SK-N-SH (cell line): ENCODE data around the gene PPP4R3A. TPM values are rescaled to one million over a fixed set of nuclear protein-coding genes. Genes with fewer than 3 reads are reported as not detected.
"Not testable (repeated sequence)": the region's sequence is repeated elsewhere in the genome, so short reads cannot be mapped to it uniquely, and the experiment has no call there.

ENCODE experiments used
- CTCF ChIA-PET: fragments of 300-600, 350-600 bp; formaldehyde crosslinking; extraction: SDS; loops from one replicate; lab custom pipeline; 2021; lab: Yijun Ruan, JAX
- POLR2A ChIA-PET: fragments of 350-600 bp; sonication (Branson Sonifier 250); formaldehyde crosslinking; extraction: SDS; loops from one replicate; lab custom pipeline; 2020; ENCODE audit warnings: antibody characterized with exemption, inconsistent platforms; lab: Yijun Ruan, JAX
- DNase-seq: peaks from one replicate; pipeline ENCODE4 v3.0.0; 2012
- H2AFZ ChIP-seq: fragments of 200-600 bp; sonication (generic); 2 replicates; pipeline ENCODE4 v1.8.1; 2016; ENCODE audit warnings: antibody characterized with exemption, mild to moderate bottlenecking, low read depth
- H3F3A ChIP-seq: fragments of 200-600 bp; sonication (generic); replicated peaks from 2 replicates; pipeline ENCODE3; 2016; ENCODE audit warnings: antibody characterized with exemption, mild to moderate bottlenecking; ENCODE audit not compliant: insufficient read depth
- H3K27ac ChIP-seq, 2 experiments: fragments of 200-500 bp in 1 of 2; fragments of 200-600 bp in 1 of 2; sonication (Bioruptor generic) in 1 of 2; sonication (generic), shearing (Covaris generic) in 1 of 2; 2 replicates each; pipeline versions ENCODE4 v1.5.1 to v1.6.1; 2014 to 2016; ENCODE audit warnings: low read depth in 2 of 2, inconsistent platforms in 1 of 2, low read length in 1 of 2, mild to moderate bottlenecking in 1 of 2, mixed read lengths in 1 of 2
- H3K27me3 ChIP-seq: fragments of 200-600 bp; sonication (generic), shearing (Covaris generic); 2 replicates; pipeline ENCODE4 v1.6.1; 2016; ENCODE audit warnings: mixed run types; ENCODE audit not compliant: insufficient read depth
- H3K36me3 ChIP-seq, 2 experiments: fragments of 200-500 bp in 1 of 2; fragments of 200-600 bp in 1 of 2; sonication (Bioruptor generic) in 1 of 2; sonication (generic) in 1 of 2; replicated peaks in 1 of 2; 2 replicates each; pipeline versions ENCODE3 to v1.5.1; 2014 to 2016; ENCODE audit warnings: low read length in 1 of 2, mild to moderate bottlenecking in 1 of 2; ENCODE audit not compliant: insufficient read depth in 2 of 2, control insufficient read depth in 1 of 2
- H3K4me1 ChIP-seq, 2 experiments: fragments of 200-500 bp in 1 of 2; fragments of 200-600 bp in 1 of 2; sonication (Bioruptor generic) in 1 of 2; sonication (generic), shearing (Covaris generic) in 1 of 2; 2 replicates each; pipeline versions ENCODE4 v1.5.1 to v1.6.1; 2014 to 2016; ENCODE audit warnings: low read depth in 1 of 2, low read length in 1 of 2, mixed run types in 1 of 2; ENCODE audit not compliant: insufficient read depth in 2 of 2, control insufficient read depth in 1 of 2
- H3K4me2 ChIP-seq: fragments of 200-600 bp; sonication (generic), shearing (Covaris generic); 2 replicates; pipeline ENCODE4 v1.6.1; 2017; ENCODE audit warnings: mixed run types
- H3K4me3 ChIP-seq, 2 experiments: fragments of 200-500 bp in 1 of 2; fragments of 200-600 bp in 1 of 2; sonication (Bioruptor generic) in 1 of 2; sonication (generic), shearing (Covaris generic) in 1 of 2; 2 replicates each; pipeline versions ENCODE4 v1.5.1 to v1.8.1; 2014 to 2016; ENCODE audit warnings: low read depth in 2 of 2, inconsistent platforms in 1 of 2, low read length in 1 of 2, mild to moderate bottlenecking in 1 of 2, mixed read lengths in 1 of 2, moderate library complexity in 1 of 2
- H3K79me2 ChIP-seq: fragments of 200-600 bp; sonication (generic); 2 replicates; pipeline ENCODE4 v1.8.1; 2017; ENCODE audit warnings: mild to moderate bottlenecking; ENCODE audit not compliant: insufficient read depth
- H3K9ac ChIP-seq: fragments of 200-600 bp; sonication (generic); 2 replicates; pipeline ENCODE4 v1.6.1; 2017; ENCODE audit warnings: mixed run types
- H3K9me2 ChIP-seq: fragments of 200-600 bp; sonication (generic); 2 replicates; pipeline ENCODE4 v1.6.1; 2017; ENCODE audit warnings: mixed run types
- H3K9me3 ChIP-seq: fragments of 200-600 bp; sonication (generic); 2 replicates; pipeline ENCODE4 v1.6.1; 2017; ENCODE audit warnings: mixed run types, mild to moderate bottlenecking, moderate library complexity
- H4K20me1 ChIP-seq: fragments of 200-600 bp; sonication (generic); 2 replicates; pipeline ENCODE4 v1.6.1; 2017; ENCODE audit warnings: mild to moderate bottlenecking, mixed run types; ENCODE audit not compliant: insufficient read depth
- CHD2 ChIP-seq: fragments of 150-350 bp; IDR thresholded peaks from 2 replicates; pipeline ENCODE4 v1.6.1; 2018; ENCODE audit warnings: low read length; ENCODE audit not compliant: partially characterized antibody
- EP300 ChIP-seq, 2 experiments: IDR thresholded peaks; 2 replicates each; pipeline versions ENCODE4 v1.4.0 to v1.6.1; 2012; ENCODE audit warnings: borderline replicate concordance in 1 of 2, low read depth in 1 of 2, low read length in 1 of 2
- MXI1 ChIP-seq: IDR thresholded peaks from 2 replicates; pipeline ENCODE4 v1.6.1; 2012; ENCODE audit warnings: mild to moderate bottlenecking, low read depth, low read length, improper control_type of control experiment
- NFIC ChIP-seq: IDR thresholded peaks from 2 replicates; pipeline ENCODE4 v1.4.0; 2012; ENCODE audit warnings: borderline replicate concordance
- NRF1 ChIP-seq: IDR thresholded peaks from 2 replicates; pipeline ENCODE4 v1.6.1; 2012; ENCODE audit warnings: low read depth, mild to moderate bottlenecking, low read length
- RCOR1 ChIP-seq: fragments of 150-350 bp; IDR thresholded peaks from 2 replicates; pipeline ENCODE4 v1.6.1; 2017; ENCODE audit warnings: antibody characterized with exemption, low read length
- RFX5 ChIP-seq: IDR thresholded peaks from 2 replicates; pipeline ENCODE4 v1.6.1; 2012; ENCODE audit warnings: mild to moderate bottlenecking, improper control_type of control experiment, low read length
- RXRA ChIP-seq: IDR thresholded peaks from 2 replicates; pipeline ENCODE4 v1.4.0; 2012; ENCODE audit warnings: low read depth, mild to moderate bottlenecking, borderline replicate concordance
- SIN3A ChIP-seq: IDR thresholded peaks from 2 replicates; pipeline ENCODE4 v1.6.1; 2012; ENCODE audit warnings: low read depth, mild to moderate bottlenecking, low read length, moderate library complexity, borderline replicate concordance
- SMC3 ChIP-seq: IDR thresholded peaks from 2 replicates; pipeline ENCODE4 v1.6.1; 2012; ENCODE audit warnings: low read depth, low read length, improper control_type of control experiment
- TAF1 ChIP-seq: IDR thresholded peaks from 2 replicates; pipeline ENCODE4 v1.6.1; 2012; ENCODE audit warnings: low read depth, mild to moderate bottlenecking, low read length, moderate library complexity, borderline replicate concordance
- YY1 ChIP-seq: IDR thresholded peaks from 2 replicates; pipeline ENCODE4 v1.4.0; 2012; ENCODE audit warnings: low read depth, mild to moderate bottlenecking
- WGBS: methylation state at CpG from one replicate; pipeline ENCODE4 v1.1.6; 2017; ENCODE audit warnings: low lambda C conversion rate; 5-methylcytosine and 5-hydroxymethylcytosine counted together
- polyA plus RNA-seq, 3 experiments: library from polyadenylated mRNA; depleted of rRNA; stranded (reverse); fragments of >200 nt; gene quantifications; 2 replicates each; pipeline ENCODE4 v1.2.3, GENCODE V29; 2012
- TF ChIP-seq, protein P1 (sequence below): fragments of 150-350 bp; IDR thresholded peaks from 2 replicates; pipeline ENCODE4 v1.6.1; 2017; ENCODE audit warnings: antibody characterized with exemption, low read length, low read depth, borderline replicate concordance
- TF ChIP-seq, protein P2 (sequence below): IDR thresholded peaks from 2 replicates; pipeline ENCODE4 v1.4.0; 2012; ENCODE audit warnings: low read depth, borderline replicate concordance
- TF ChIP-seq, protein P3 (sequence below): IDR thresholded peaks from 2 replicates; pipeline ENCODE4 v1.6.1; 2012; ENCODE audit warnings: mild to moderate bottlenecking, low read depth, low read length, moderate library complexity

Gene PPP4R3A
- polyA plus RNA-seq, 1 of the 3 experiments (the other 2 are of a cell fraction) = 34.9 TPM

DNA sequence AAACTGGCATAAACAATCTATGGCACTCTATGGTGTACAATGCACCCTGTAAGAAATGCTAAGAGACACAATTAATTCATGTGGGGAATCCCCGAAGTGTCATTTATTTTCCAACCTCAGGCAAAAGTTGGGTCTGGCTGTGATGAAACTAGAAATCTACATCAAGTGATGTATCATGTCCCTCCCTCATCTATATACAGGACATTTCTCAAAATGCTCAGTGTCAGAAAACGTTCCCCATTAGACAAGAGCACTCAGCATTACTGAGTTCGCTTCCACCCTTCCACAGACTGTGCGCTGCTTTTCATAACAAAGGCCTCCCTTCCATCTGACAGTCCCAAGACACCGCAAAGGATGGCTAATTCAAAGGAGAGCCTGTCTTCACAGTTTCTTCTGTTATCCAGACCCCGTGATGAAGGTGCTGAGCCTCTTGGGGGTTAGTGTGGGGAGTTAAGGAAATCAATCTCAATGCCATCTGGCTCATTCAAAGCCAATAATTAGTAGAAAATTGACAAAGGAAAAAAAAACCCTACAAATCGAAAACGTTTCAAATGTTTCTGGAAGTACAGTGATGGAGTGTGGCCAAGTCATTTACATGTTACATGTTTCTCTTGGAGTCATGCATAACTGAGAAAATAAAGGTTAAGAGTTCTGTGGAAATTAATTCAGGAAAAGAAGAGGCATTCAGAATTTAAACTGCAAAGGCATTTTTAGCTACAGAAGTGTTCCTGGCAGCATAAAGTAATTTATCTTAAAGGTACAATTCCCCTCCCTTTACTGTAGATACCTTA lies 100.0 kb downstream of the PPP4R3A start:
- Histone ChIP-seq H3K9me2 (no peaks in the 10 kb centered on the region), H3K4me3 (no peak overlapping the region), H3K4me2 (no peak overlapping the region), H3K9ac (no peak overlapping the region), H3K9me3 (no peaks in the 10 kb centered on the region), H3F3A (no peaks in the 10 kb centered on the region)
- 66% methylated on average over 8 of the region's 8 CpGs for WGBS
- CTCF ChIA-PET = interaction anchor here (1.4 to 13.5 kb wide), 3 partner anchors 9 to 87 kb away, joined by 3 to 300 read pairs (median 9); no protein-coding TSS in a partner anchor
- no peak for DNase-seq
- TF ChIP-seq MXI1 (no peak), SMC3 (no peak), RCOR1 (no peak), SIN3A (no peak), TAF1 (no peak), EP300 (IDR thresholded peaks at IDR 0.05; ENCODE audit: borderline replicate concordance in 1 of 2, low read depth in 1 of 2, low read length in 1 of 2) (no peak), NRF1 (no peak), YY1 (no peak), CHD2 (no peak), RXRA (no peak), NFIC (no peak), RFX5 (no peak)
- TF ChIP-seq, protein P1, sequence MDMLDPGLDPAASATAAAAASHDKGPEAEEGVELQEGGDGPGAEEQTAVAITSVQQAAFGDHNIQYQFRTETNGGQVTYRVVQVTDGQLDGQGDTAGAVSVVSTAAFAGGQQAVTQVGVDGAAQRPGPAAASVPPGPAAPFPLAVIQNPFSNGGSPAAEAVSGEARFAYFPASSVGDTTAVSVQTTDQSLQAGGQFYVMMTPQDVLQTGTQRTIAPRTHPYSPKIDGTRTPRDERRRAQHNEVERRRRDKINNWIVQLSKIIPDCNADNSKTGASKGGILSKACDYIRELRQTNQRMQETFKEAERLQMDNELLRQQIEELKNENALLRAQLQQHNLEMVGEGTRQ = no peak
- TF ChIP-seq, protein P2, sequence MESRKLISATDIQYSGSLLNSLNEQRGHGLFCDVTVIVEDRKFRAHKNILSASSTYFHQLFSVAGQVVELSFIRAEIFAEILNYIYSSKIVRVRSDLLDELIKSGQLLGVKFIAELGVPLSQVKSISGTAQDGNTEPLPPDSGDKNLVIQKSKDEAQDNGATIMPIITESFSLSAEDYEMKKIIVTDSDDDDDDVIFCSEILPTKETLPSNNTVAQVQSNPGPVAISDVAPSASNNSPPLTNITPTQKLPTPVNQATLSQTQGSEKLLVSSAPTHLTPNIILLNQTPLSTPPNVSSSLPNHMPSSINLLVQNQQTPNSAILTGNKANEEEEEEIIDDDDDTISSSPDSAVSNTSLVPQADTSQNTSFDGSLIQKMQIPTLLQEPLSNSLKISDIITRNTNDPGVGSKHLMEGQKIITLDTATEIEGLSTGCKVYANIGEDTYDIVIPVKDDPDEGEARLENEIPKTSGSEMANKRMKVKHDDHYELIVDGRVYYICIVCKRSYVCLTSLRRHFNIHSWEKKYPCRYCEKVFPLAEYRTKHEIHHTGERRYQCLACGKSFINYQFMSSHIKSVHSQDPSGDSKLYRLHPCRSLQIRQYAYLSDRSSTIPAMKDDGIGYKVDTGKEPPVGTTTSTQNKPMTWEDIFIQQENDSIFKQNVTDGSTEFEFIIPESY = no peak
- TF ChIP-seq, protein P3, sequence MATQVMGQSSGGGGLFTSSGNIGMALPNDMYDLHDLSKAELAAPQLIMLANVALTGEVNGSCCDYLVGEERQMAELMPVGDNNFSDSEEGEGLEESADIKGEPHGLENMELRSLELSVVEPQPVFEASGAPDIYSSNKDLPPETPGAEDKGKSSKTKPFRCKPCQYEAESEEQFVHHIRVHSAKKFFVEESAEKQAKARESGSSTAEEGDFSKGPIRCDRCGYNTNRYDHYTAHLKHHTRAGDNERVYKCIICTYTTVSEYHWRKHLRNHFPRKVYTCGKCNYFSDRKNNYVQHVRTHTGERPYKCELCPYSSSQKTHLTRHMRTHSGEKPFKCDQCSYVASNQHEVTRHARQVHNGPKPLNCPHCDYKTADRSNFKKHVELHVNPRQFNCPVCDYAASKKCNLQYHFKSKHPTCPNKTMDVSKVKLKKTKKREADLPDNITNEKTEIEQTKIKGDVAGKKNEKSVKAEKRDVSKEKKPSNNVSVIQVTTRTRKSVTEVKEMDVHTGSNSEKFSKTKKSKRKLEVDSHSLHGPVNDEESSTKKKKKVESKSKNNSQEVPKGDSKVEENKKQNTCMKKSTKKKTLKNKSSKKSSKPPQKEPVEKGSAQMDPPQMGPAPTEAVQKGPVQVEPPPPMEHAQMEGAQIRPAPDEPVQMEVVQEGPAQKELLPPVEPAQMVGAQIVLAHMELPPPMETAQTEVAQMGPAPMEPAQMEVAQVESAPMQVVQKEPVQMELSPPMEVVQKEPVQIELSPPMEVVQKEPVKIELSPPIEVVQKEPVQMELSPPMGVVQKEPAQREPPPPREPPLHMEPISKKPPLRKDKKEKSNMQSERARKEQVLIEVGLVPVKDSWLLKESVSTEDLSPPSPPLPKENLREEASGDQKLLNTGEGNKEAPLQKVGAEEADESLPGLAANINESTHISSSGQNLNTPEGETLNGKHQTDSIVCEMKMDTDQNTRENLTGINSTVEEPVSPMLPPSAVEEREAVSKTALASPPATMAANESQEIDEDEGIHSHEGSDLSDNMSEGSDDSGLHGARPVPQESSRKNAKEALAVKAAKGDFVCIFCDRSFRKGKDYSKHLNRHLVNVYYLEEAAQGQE = no peak
- TF ChIP-seq, all 33 proteins: peak for 0
- Histone ChIP-seq H3K79me2 (no peaks in the 10 kb centered on the region), H2AFZ (no peak overlapping the region), H4K20me1 (no peaks in the 10 kb centered on the region), H3K27me3 (no peaks in the 10 kb centered on the region; the same call in 1 of the 2 replicates), H3K27ac (no peak overlapping the region), H3K4me1 (peaks cover 0 to 2% of the 10 kb centered on the region in 2 experiments; a peak in 1 of 4 replicates), H3K36me3 (no peaks in the 10 kb centered on the region)
- POLR2A ChIA-PET = interaction anchor here (0.6 kb wide), 1 partner anchor 83 kb away, joined by 3 read pairs; no protein-coding TSS in a partner anchor

DNA sequence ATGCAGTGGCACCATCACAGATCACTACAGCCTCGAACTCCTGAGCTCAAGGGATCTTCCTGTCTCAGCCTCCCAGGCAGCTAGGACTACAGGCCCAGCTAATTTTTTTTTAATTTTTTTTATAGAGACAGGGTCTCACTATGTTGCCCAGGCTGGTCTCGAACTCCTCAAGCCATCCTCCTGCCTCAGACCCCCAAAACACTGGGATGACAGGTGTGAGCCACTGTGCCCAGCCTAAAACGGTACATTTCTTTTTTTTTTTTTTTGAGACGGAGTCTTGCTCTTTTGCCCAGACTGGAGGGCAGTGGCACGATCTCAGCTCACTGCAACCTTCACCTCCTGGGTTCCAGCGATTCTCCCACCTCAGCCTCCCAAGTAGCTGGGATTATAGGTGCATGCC lies 100.9 kb downstream of the PPP4R3A start:
- CTCF ChIA-PET = interaction anchor here (0.6 to 2.0 kb wide), 3 partner anchors 10 to 366 kb away, joined by 3 to 9 read pairs (median 3); no protein-coding TSS in a partner anchor
- H3K9ac ChIP-seq, POLR2A ChIA-PET: not testable (repeated sequence)

More for the DNA sequence above, 100.9 kb downstream of the PPP4R3A start:
- H2AFZ ChIP-seq, H3K9me3 ChIP-seq, DNase-seq, H3K79me2 ChIP-seq, H3K4me1 ChIP-seq, H3K4me2 ChIP-seq, H3K9me2 ChIP-seq, H3F3A ChIP-seq, H3K27ac ChIP-seq, H3K27me3 ChIP-seq, H3K36me3 ChIP-seq, H3K4me3 ChIP-seq, H4K20me1 ChIP-seq: not testable (repeated sequence)
- WGBS = 60% methylated on average over 6 of the region's 6 CpGs
